HG03378 (cell line): ENCODE measurements around the gene CISD3.
"Not testable (repeated sequence)": the region's sequence is repeated elsewhere in the genome, so short reads cannot be mapped to it uniquely, and the experiment has no call there.

Experiments
- ATAC-seq: cut with Tn5 transposase; IDR thresholded peaks from one replicate; pipeline ENCODE4 v1.9.1; 2021; ENCODE audit warnings: mild to moderate bottlenecking, moderate library complexity; ENCODE audit not compliant: unreplicated experiment

Gene CISD3

DNA sequence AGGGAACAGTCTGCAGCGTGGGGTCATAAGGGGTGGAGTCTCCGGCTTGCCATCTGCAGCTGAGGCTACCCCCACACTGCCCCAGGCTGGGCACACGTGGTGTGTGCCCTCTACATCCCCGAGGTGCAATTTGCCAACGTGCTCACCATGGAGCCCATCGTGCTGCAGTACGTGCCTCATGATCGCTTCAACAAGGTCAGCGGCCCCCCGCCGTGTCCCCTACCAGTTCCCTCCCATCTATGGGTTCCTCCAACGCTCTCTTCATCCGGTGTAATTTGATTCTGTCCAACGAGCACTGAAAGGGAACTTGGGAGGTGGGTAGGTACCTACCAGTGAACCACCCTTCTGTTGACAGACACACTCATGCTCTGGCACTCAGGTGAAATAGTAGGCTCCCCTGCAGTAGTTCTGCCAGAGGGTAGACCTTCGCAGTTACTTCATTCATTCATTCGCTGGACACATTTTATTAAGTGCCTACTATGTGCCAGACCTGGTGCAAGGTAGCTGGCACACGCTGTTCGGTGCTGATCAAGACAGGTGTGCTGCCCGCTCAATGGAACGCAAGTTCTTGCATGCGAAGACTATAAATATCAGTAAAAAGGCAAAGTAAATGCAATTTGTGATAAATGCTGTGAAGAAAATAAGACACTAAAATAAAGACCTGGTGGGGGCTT is 22.3 kb upstream of the CISD3 start:
- ATAC-seq: no peak

DNA sequence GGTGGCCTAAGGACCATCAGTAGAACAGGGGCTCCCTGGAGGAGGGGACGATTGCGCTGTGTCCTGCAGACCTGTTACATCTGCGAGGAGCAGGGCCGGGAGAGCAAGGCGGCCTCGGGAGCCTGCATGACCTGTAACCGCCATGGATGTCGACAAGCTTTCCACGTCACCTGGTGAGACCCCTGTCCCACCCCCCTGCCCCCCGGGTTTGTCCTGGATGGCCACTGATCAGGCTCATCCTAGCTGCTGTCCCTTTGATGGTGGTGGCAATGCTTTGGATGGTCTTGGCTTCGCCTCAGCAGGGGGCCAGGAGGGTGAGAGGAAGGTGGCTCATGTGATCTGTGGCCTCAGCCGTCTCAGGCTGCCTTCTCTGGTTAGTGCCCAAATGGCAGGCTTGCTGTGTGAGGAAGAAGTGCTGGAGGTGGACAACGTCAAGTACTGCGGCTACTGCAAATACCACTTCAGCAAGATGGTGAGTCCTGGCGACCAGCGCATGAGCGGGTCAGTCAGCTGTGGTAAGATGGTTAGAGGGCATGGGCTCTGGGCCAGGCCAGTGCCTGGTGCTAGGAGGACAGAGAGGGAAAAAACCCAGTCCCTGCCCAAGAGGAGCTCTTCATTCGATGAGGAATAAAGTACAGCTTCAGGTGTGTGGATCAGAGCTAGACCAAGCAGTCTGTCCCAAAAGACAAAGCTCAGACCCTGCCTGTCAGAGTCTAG is 20.9 kb upstream of the CISD3 start:
- no peak for ATAC-seq

DNA sequence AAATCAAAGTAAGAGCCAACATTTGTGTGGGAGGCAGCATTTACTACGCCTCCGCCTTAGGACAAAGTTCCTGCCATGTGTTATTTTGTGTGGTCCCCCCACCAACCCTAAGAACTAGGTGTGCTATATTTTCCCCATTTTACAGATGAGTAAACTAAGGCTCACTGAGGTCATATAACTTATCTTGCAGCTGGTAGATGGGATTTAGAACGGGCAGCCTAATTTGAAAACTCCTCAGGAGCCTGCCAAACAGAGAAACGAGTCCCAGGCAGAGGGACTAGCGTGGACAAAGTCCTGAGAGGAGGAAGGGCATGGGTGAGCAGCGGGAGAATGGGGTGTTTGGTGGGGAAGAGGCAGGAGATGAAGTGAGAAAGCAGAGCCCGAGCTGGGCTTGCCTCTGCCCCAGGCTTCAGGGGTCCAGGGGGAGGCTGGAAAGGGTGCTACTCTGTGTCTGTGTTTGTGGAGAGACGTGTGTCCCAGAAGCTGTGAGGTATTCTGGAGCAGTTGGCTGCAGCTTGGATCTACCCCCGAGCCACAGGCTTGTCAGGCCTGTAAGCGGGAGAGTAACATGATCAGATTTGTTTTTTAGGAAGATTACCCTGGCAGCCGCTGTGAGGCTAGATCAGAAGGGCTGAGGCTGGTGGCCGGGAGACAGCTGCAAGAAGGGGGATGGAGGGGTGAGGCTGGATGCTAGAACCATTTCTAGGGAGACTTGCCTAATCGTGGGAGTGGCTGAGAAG is 20.1 kb upstream of the CISD3 start:
- no peak for ATAC-seq

DNA sequence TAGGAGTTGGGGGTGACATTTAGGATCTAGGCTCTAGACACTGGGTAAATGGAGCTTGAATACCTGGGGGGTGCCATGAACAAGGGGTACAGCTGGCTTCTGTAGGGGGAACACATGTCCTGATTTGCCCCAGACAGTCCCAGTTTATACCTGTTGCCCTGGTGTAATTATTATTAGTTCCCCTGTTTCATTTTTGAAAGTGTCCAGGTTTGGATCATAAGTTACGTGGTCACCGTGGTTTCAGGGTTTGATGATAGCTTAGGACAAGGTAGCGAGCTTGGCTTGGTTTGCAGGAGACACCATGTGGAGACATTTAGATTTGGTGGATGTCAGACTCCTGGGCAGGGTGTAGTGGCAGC is 19.6 kb upstream of the CISD3 start:
- no peak for ATAC-seq

- no peak for ATAC-seq
Measured at GRCh38 chr17:38710985-38711384, 19.2 kb upstream of the CISD3 start.

- no peak for ATAC-seq
Measured at GRCh38 chr17:38711792-38712571, 18.2 kb upstream of the CISD3 start.

DNA sequence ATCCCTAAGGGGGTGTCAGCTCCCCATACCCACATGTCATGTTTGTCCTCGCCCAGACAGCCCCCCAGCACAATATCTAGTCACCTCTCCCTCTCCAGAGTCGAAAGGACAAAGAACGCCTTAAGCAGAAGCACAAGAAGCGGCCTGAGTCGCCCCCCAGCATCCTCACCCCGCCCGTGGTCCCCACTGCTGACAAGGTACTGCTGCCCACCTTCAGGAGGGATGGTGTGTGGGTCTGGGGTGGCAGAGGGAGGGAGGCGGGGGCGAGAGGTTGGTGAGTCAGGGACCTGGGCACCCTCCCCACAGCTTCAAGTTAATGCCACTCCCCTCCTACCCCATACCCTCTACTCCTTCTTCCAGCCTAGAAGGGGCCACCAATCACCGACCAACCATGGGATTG is 17.5 kb upstream of the CISD3 start:
- ATAC-seq: no peak

GRCh38 chr17:38713456-38714075 is 16.6 kb upstream of the CISD3 start:
- ATAC-seq: no peak

DNA sequence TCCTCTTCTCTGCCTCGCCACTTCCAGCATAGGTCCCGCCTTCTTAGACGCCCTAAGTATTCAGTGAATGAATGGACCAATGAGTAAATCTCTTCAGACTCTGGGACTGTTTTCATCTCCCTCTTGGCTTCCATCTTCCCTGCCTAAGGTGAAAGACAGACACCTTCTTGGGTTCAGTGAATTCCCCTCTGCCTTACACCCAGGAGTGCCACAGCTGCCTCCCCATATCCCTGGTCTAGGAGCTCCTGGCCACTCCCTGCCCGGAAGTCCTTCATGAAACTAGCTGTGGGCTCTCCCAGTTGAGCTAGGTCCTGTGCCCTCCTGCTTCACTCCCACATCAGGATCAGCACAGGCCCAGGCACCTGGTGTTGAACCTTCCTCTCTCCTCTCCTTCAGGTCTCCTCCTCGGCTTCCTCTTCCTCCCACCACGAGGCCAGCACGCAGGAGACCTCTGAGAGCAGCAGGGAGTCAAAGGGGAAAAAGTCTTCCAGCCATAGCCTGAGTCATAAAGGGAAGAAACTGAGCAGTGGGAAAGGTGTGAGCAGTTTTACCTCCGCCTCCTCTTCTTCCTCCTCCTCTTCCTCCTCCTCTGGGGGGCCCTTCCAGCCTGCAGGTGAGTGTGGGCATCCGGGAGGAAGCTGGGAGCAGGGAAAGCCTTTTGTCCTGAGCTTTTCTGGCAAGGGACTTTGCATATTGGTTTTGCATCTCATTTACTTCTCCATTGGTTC is 14.8 kb upstream of the CISD3 start:
- no peak for ATAC-seq

GRCh38 chr17:38716368-38717005 is 13.7 kb upstream of the CISD3 start:
- ATAC-seq: no peak

GRCh38 chr17:38717139-38717745 is 12.9 kb upstream of the CISD3 start:
- ATAC-seq: no peak

GRCh38 chr17:38719289-38719942 is 10.7 kb upstream of the CISD3 start:
- ATAC-seq: no peak

- no peak for ATAC-seq
Measured at GRCh38 chr17:38719943-38720641, 10.0 kb upstream of the CISD3 start.

- no peak for ATAC-seq
Measured at GRCh38 chr17:38720941-38721340, 9.2 kb upstream of the CISD3 start.

- no peak for ATAC-seq
Measured at GRCh38 chr17:38721802-38722201, 8.3 kb upstream of the CISD3 start.

- no peak for ATAC-seq
Measured at GRCh38 chr17:38724337-38724988, 5.7 kb upstream of the CISD3 start.

DNA sequence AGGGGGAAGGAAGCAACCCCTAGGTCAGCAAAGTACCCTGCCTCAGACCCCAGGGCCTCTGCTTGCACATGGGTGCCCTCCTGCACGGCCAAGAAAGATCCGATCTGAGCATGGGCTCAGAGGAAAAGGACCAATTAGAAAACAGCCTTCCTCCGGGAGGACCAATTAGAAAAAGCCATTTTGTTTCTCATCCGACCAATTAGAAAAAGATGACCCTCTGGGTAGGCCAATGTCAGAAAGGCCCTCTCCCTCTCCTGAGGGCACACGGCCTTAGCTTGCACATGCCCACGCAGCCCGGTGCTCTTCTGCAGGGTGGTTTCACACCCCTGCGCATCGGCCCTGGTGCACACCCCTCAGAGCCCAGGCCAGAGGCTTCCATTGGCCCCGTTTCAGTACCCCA is 5.1 kb upstream of the CISD3 start:
- no peak for ATAC-seq

- not testable (repeated sequence) for ATAC-seq
Measured at GRCh38 chr17:38726145-38726544, 4.0 kb upstream of the CISD3 start.
